ENCODE measurements around the gene ABHD13.

Gene ABHD13

DNA sequence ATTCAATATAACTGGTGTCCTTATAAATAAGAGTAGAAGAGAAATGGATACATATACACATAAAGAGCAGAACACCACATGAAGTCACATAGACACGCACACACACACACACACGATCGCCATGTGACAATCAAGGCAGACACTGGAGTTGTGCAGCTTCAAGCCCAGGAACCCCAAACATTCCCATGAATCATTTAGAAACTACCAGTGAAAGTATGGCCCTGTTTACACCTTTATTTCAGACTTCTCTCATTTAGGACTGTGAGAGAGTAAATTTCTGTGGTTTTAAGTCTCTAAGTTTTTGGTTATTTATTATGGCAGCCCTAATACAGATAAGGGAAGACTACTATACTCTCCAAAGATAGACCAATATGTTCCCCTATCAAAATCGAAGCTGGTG is 31.0 kb downstream of the ABHD13 start:
- no peak for DNase-seq
- Histone ChIP-seq H3K9me3 (replicated peaks; ENCODE audit: insufficient read depth, low read length) (no peaks in the 10 kb centered on the region), H3K27ac (ENCODE audit: low read length) (no peak overlapping the region), H3K4me1 (ENCODE audit: low read length) (no peaks in the 10 kb centered on the region), H3K9me2 (replicated peaks; ENCODE audit: insufficient read depth, low read length) (no peaks in the 10 kb centered on the region), H3K9ac (ENCODE audit: low read length) (no peak overlapping the region), H4K20me1 (ENCODE audit: insufficient read depth, low read length) (no peaks in the 10 kb centered on the region), H2AFZ (ENCODE audit: low read length) (no peak overlapping the region), H3K4me2 (ENCODE audit: low read depth, low read length) (no peak overlapping the region), H3F3A (ENCODE audit: insufficient read depth, low read length) (no peaks in the 10 kb centered on the region), H3K36me3 (replicated peaks; ENCODE audit: insufficient read depth, low read length) (no peaks in the 10 kb centered on the region), H3K79me2 (ENCODE audit: low read length) (no peaks in the 10 kb centered on the region), H3K27me3 (replicated peaks; ENCODE audit: insufficient read depth, low read length) (no peaks in the 10 kb centered on the region), H3K4me3 (ENCODE audit: low read length) (no peak overlapping the region)
- TF ChIP-seq, protein P1, sequence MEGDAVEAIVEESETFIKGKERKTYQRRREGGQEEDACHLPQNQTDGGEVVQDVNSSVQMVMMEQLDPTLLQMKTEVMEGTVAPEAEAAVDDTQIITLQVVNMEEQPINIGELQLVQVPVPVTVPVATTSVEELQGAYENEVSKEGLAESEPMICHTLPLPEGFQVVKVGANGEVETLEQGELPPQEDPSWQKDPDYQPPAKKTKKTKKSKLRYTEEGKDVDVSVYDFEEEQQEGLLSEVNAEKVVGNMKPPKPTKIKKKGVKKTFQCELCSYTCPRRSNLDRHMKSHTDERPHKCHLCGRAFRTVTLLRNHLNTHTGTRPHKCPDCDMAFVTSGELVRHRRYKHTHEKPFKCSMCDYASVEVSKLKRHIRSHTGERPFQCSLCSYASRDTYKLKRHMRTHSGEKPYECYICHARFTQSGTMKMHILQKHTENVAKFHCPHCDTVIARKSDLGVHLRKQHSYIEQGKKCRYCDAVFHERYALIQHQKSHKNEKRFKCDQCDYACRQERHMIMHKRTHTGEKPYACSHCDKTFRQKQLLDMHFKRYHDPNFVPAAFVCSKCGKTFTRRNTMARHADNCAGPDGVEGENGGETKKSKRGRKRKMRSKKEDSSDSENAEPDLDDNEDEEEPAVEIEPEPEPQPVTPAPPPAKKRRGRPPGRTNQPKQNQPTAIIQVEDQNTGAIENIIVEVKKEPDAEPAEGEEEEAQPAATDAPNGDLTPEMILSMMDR (IDR thresholded peaks at IDR 0.05; ENCODE audit: low read length), result no peak
- TF ChIP-seq EZH2phosphoT487 (IDR thresholded peaks at IDR 0.05; ENCODE audit: low read length) (no peak), EZH2 (optimal IDR thresholded peaks at IDR 0.05; ENCODE audit: low read depth, low read length) (no peak)

DNA sequence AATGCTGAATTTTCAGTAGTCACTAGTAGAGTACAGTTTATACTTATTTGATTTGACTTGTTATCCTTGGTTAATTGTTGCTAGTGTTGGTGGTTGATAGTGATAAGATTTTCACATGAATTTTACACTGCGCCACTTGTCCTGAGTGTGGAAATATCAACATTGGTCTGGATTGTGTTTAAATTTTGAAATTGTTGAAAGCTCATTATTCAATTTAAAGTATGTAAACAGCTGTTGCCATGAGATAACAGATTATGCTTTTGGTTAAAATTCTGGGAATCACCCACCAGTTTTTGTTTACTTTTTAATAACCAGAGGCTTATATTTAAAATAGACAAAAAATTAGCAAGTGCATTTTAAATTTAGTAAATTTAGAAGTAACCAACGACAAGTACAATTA is 39.1 kb downstream of the ABHD13 start:
- H3K4me1 ChIP-seq (ENCODE audit: low read length), result no peaks in the 10 kb centered on the region
- H4K20me1 ChIP-seq (ENCODE audit: insufficient read depth, low read length), result no peaks in the 10 kb centered on the region
- H3K27ac ChIP-seq (ENCODE audit: low read length), result no peak overlapping the region
- no peak overlapping the region for H3K4me3 ChIP-seq (ENCODE audit: low read length)
- no peaks in the 10 kb centered on the region for H3K9me2 ChIP-seq (replicated peaks; ENCODE audit: insufficient read depth, low read length)
- H3K79me2 ChIP-seq (ENCODE audit: low read length), result no peaks in the 10 kb centered on the region
- H3K9me3 ChIP-seq (replicated peaks; ENCODE audit: insufficient read depth, low read length), result no peaks in the 10 kb centered on the region
- no peaks in the 10 kb centered on the region for H3K36me3 ChIP-seq (replicated peaks; ENCODE audit: insufficient read depth, low read length)
- TF ChIP-seq EZH2phosphoT487 (IDR thresholded peaks at IDR 0.05; ENCODE audit: low read length), result no peak
- TF ChIP-seq, protein P1 (IDR thresholded peaks at IDR 0.05; ENCODE audit: low read length), result no peak
- TF ChIP-seq EZH2 (optimal IDR thresholded peaks at IDR 0.05; ENCODE audit: low read depth, low read length), result no peak
- H3K4me2 ChIP-seq (ENCODE audit: low read depth, low read length), result no peak overlapping the region
- no peak for DNase-seq
- no peak overlapping the region for H2AFZ ChIP-seq (ENCODE audit: low read length)
- no peaks in the 10 kb centered on the region for H3F3A ChIP-seq (ENCODE audit: insufficient read depth, low read length)
- H3K9ac ChIP-seq (ENCODE audit: low read length), result no peak overlapping the region
- H3K27me3 ChIP-seq (replicated peaks; ENCODE audit: insufficient read depth, low read length), result no peaks in the 10 kb centered on the region

DNA sequence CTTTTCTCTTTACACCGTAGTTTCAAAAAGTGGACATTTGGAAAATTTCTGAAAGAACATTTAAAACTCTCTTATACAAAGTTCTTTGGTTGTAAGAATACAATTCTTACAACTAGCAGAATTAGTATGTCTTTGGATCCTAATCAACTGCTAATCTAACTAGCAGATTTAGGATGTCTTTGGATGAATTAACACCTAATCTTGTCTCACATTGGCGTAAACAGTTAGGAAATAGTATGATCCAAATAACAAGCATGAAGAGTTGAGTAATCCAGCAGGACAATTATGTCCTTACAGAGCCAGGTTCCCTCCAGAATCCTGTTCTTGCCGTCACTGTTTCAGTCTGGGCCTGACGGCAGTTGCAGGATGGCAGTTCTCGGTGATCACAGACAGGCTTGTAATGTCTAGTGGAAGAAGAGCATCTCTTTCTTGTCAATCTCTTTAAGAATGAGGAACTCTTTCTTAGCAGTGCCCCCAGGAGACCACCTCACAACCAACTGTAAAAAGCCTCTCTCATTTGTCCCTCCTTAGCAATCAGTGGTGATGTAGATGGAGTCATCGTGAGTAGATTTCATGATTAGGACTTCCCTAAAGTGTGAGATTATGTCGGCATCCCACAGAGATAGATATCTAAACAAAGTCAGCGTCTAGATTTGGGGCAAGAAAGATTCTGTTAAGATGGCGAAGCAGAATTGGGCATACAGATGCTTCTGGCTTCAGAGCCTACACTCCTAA is 45.6 kb downstream of the ABHD13 start:
- Histone ChIP-seq H3K9me3 (replicated peaks; ENCODE audit: insufficient read depth, low read length) (no peaks in the 10 kb centered on the region), H3K27me3 (replicated peaks; ENCODE audit: insufficient read depth, low read length) (no peaks in the 10 kb centered on the region), H3K36me3 (replicated peaks; ENCODE audit: insufficient read depth, low read length) (no peaks in the 10 kb centered on the region), H3K27ac (ENCODE audit: low read length) (no peak overlapping the region), H3F3A (ENCODE audit: insufficient read depth, low read length) (peaks cover 1% of the 10 kb centered on the region; the same call in 1 of the 2 replicates), H2AFZ (ENCODE audit: low read length) (no peak overlapping the region), H3K9ac (ENCODE audit: low read length) (no peak overlapping the region), H3K4me2 (ENCODE audit: low read depth, low read length) (no peak overlapping the region), H3K9me2 (replicated peaks; ENCODE audit: insufficient read depth, low read length) (no peaks in the 10 kb centered on the region), H3K4me3 (ENCODE audit: low read length) (no peak overlapping the region), H3K79me2 (ENCODE audit: low read length) (no peaks in the 10 kb centered on the region), H4K20me1 (ENCODE audit: insufficient read depth, low read length) (no peaks in the 10 kb centered on the region), H3K4me1 (ENCODE audit: low read length) (no peaks in the 10 kb centered on the region)
- TF ChIP-seq EZH2phosphoT487 (IDR thresholded peaks at IDR 0.05; ENCODE audit: low read length), result no peak
- TF ChIP-seq, protein P1 (IDR thresholded peaks at IDR 0.05; ENCODE audit: low read length), result no peak
- TF ChIP-seq EZH2 (optimal IDR thresholded peaks at IDR 0.05; ENCODE audit: low read depth, low read length), result no peak
- no peak for DNase-seq

Data from MM.1S (cell line).